ENCODE measurements around the gene MXD4.

- TF ChIP-seq, protein P1, sequence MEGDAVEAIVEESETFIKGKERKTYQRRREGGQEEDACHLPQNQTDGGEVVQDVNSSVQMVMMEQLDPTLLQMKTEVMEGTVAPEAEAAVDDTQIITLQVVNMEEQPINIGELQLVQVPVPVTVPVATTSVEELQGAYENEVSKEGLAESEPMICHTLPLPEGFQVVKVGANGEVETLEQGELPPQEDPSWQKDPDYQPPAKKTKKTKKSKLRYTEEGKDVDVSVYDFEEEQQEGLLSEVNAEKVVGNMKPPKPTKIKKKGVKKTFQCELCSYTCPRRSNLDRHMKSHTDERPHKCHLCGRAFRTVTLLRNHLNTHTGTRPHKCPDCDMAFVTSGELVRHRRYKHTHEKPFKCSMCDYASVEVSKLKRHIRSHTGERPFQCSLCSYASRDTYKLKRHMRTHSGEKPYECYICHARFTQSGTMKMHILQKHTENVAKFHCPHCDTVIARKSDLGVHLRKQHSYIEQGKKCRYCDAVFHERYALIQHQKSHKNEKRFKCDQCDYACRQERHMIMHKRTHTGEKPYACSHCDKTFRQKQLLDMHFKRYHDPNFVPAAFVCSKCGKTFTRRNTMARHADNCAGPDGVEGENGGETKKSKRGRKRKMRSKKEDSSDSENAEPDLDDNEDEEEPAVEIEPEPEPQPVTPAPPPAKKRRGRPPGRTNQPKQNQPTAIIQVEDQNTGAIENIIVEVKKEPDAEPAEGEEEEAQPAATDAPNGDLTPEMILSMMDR (IDR thresholded peaks at IDR 0.05): no peak
- TF ChIP-seq EP300 (IDR thresholded peaks at IDR 0.05): no peak
- TF ChIP-seq POLR2AphosphoS5 (IDR thresholded peaks at IDR 0.05): no peak
- no peak for TF ChIP-seq POLR2A (IDR thresholded peaks at IDR 0.05)
Observed at GRCh38 chr4:2284161-2284933, 22.4 kb upstream of the MXD4 start.

All from upper lobe of left lung (tissue), 4 donors.